ENCODE measurements around the gene POLR3B. TPM values are rescaled to one million over a fixed set of nuclear protein-coding genes. Genes with fewer than 3 reads are reported as not detected.
"Not testable (repeated sequence)": the region's sequence is repeated elsewhere in the genome, so short reads cannot be mapped to it uniquely, and the experiment has no call there.

POLR3B gene
- total RNA-seq, 1 experiment from 2014 or later: 12.9 TPM

DNA sequence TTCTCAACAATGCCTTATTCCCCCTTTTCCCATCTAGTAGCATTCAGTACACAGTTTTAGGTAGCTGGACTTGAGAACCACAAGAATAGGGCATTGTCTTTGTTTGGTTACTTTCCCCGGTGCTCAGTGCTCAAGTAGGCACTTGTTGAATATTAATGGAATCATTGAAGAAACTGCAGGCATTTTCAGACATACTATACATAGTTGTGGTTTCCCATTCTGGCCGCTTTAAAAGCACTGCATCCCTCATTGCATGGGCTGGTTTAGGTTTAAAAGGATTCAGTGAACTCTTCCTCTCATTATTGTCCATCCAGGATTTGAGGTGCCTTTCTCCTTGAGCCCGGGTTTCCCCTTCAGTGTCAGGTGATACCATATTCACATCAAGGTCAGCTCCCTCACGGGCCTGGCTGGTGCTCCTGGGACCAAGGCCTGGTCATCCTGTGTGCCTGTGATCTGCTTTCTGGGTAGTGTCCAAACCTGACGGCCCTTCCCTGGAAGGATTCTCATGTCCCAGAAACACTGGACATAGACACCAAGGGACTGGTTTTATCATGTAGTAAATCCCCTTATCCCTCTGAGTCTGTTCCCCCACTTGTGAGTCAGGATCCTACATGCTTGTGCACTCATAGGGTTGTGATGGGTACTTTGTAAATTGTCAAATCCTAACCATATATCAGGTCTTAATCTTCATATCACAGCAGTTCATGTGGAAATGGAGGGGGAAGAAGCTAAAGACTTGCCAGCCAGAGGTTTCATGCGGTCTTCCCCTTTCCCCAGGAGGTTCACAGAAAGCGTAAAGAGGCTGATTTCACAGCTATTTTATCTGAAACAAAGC lies 47.7 kb upstream of the POLR3B start:
- Histone ChIP-seq H3K36me3 (ENCODE audit: low read depth) (0 out of 2 replicates have a peak, but pooled peaks cover 4% of the 10 kb centered on the region), H3K4me1 (replicated peaks; ENCODE audit: insufficient read depth) (peaks cover 34% of the 10 kb centered on the region), H2AFZ (no peak overlapping the region), H3K9me3 (ENCODE audit: insufficient read depth, low read depth) (no peaks in the 10 kb centered on the region), H3K27ac (no peak overlapping the region), H3K79me2 (ENCODE audit: low read depth) (peaks cover 16% of the 10 kb centered on the region; the same call in 1 of the 2 replicates), H4K20me1 (ENCODE audit: insufficient read depth) (no peaks in the 10 kb centered on the region), H3F3A (ENCODE audit: insufficient read depth, low read depth) (peaks cover 17% of the 10 kb centered on the region; the same call in 1 of the 2 replicates), H3K9me2 (ENCODE audit: insufficient read depth) (no peaks in the 10 kb centered on the region), H3K27me3 (ENCODE audit: insufficient read depth, low read depth) (no peaks in the 10 kb centered on the region), H3K4me3 (no peak overlapping the region), H3K4me2 (no peak overlapping the region)
- POLR2A ChIA-PET (ENCODE audit: unreplicated experiment): interaction anchor here (0.5 kb wide), 1 partner anchor 168 kb away, joined by 3 read pairs; no protein-coding TSS in a partner anchor
- TF ChIP-seq EZH2 (IDR thresholded peaks at IDR 0.05; ENCODE audit: low read depth): no peak
- TF ChIP-seq, protein P1, sequence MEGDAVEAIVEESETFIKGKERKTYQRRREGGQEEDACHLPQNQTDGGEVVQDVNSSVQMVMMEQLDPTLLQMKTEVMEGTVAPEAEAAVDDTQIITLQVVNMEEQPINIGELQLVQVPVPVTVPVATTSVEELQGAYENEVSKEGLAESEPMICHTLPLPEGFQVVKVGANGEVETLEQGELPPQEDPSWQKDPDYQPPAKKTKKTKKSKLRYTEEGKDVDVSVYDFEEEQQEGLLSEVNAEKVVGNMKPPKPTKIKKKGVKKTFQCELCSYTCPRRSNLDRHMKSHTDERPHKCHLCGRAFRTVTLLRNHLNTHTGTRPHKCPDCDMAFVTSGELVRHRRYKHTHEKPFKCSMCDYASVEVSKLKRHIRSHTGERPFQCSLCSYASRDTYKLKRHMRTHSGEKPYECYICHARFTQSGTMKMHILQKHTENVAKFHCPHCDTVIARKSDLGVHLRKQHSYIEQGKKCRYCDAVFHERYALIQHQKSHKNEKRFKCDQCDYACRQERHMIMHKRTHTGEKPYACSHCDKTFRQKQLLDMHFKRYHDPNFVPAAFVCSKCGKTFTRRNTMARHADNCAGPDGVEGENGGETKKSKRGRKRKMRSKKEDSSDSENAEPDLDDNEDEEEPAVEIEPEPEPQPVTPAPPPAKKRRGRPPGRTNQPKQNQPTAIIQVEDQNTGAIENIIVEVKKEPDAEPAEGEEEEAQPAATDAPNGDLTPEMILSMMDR (conservative IDR thresholded peaks at IDR 0.05): no peak
- CTCF ChIA-PET: no interaction called here
- peak in 1 of 2 experiments; percentile 10 for DNase-seq
- intact Hi-C loops (cut with micrococcal nuclease; ENCODE audit: unreplicated experiment): loop anchor here (10.0 kb wide), 1 partner anchor 175 kb away; the partner anchor contains the start of gene NUAK1
- no TSS peak for BruUV-seq (replicated peaks)

DNA sequence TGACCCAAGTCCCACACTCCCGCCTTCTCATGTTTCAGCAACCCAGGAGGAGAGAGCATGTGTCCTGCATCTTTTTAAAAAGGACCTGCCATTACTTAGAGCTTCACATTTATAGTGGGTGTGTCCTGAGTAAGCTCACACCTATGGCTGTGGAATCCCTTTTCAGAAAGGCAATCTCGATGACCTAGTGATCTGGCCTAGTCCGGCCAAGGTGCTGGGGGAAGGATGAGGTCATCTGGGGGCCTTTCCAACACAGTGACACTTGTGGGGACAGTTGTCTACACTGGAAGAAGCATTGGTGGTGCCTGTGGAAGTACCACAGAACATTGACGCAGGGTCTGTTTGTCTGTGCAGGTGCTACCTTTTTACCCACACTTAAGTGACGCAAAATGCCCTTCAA lies 46.9 kb upstream of the POLR3B start:
- ChIA-PET CTCF (no interaction called here), POLR2A (ENCODE audit: unreplicated experiment) (no interaction called here)
- H3K79me2 ChIP-seq (ENCODE audit: low read depth): peaks cover 8% of the 10 kb centered on the region; the same call in 1 of the 2 replicates
- no TSS peak for BruUV-seq (replicated peaks)
- TF ChIP-seq EZH2 (IDR thresholded peaks at IDR 0.05; ENCODE audit: low read depth): no peak
- TF ChIP-seq, protein P1 (conservative IDR thresholded peaks at IDR 0.05): no peak
- peaks cover 9% of the 10 kb centered on the region; the same call in 1 of the 2 replicates for H3F3A ChIP-seq (ENCODE audit: insufficient read depth, low read depth)
- peaks cover 26% of the 10 kb centered on the region for H3K4me1 ChIP-seq (replicated peaks; ENCODE audit: insufficient read depth)
- H3K4me3 ChIP-seq: no peak overlapping the region
- no peak overlapping the region for H3K27ac ChIP-seq
- no peak overlapping the region for H2AFZ ChIP-seq
- H3K27me3 ChIP-seq (ENCODE audit: insufficient read depth, low read depth): no peaks in the 10 kb centered on the region
- H3K36me3 ChIP-seq (ENCODE audit: low read depth): 0 out of 2 replicates have a peak, but pooled peaks cover 4% of the 10 kb centered on the region
- H3K9me3 ChIP-seq (ENCODE audit: insufficient read depth, low read depth): no peaks in the 10 kb centered on the region
- no peaks in the 10 kb centered on the region for H4K20me1 ChIP-seq (ENCODE audit: insufficient read depth)
- H3K9me2 ChIP-seq (ENCODE audit: insufficient read depth): no peaks in the 10 kb centered on the region
- DNase-seq: no peak
- H3K4me2 ChIP-seq: no peak overlapping the region
- intact Hi-C loops (cut with micrococcal nuclease; ENCODE audit: unreplicated experiment): no loop called here

GRCh38 chr12:106311139-106311538 lies 46.4 kb upstream of the POLR3B start:
- BruUV-seq (replicated peaks): no TSS peak
- Histone ChIP-seq H2AFZ (no peak overlapping the region), H3K4me2 (no peak overlapping the region), H3K9me3 (ENCODE audit: insufficient read depth, low read depth) (no peaks in the 10 kb centered on the region), H3K79me2 (ENCODE audit: low read depth) (0 out of 2 replicates have a peak, but pooled peaks cover 5% of the 10 kb centered on the region), H3K9me2 (ENCODE audit: insufficient read depth) (no peaks in the 10 kb centered on the region), H3K4me3 (no peak overlapping the region), H3K36me3 (ENCODE audit: low read depth) (0 out of 2 replicates have a peak, but pooled peaks cover 4% of the 10 kb centered on the region), H3K27ac (no peak overlapping the region), H3K4me1 (replicated peaks; ENCODE audit: insufficient read depth) (peaks cover 21% of the 10 kb centered on the region), H3K27me3 (ENCODE audit: insufficient read depth, low read depth) (no peaks in the 10 kb centered on the region), H4K20me1 (ENCODE audit: insufficient read depth) (no peaks in the 10 kb centered on the region), H3F3A (ENCODE audit: insufficient read depth, low read depth) (peaks cover 9% of the 10 kb centered on the region; the same call in 1 of the 2 replicates)
- ChIA-PET CTCF (no interaction called here), POLR2A (ENCODE audit: unreplicated experiment) (no interaction called here)
- intact Hi-C loops (cut with micrococcal nuclease; ENCODE audit: unreplicated experiment): no loop called here
- TF ChIP-seq EZH2 (IDR thresholded peaks at IDR 0.05; ENCODE audit: low read depth): no peak
- TF ChIP-seq, protein P1 (conservative IDR thresholded peaks at IDR 0.05): no peak
- no peak for DNase-seq

DNA sequence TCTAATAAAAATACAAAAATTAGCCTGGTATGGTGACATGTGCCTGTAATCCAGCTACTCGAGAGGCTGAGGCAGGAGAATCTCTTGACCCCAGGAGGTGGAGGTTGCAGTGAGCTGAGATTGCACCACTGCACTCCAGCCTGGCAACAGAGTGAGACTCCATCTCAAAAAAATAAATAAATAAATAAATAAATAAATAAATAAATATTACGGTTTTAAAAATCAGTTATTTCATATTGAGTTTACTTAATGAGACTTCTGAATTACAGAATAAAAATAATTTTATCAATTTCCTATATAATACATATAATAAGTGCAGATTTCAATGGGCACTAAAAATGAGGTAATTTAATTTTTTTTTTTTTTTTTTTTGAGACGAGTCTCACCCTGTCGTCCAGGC lies 44.1 kb upstream of the POLR3B start:
- DNase-seq; H3K4me1 ChIP-seq (replicated peaks; ENCODE audit: insufficient read depth); H3K9me3 ChIP-seq (ENCODE audit: insufficient read depth, low read depth); H3K79me2 ChIP-seq (ENCODE audit: low read depth); H3K4me3 ChIP-seq; H4K20me1 ChIP-seq (ENCODE audit: insufficient read depth); intact Hi-C loops (cut with micrococcal nuclease; ENCODE audit: unreplicated experiment); H2AFZ ChIP-seq; H3F3A ChIP-seq (ENCODE audit: insufficient read depth, low read depth); H3K27ac ChIP-seq; H3K27me3 ChIP-seq (ENCODE audit: insufficient read depth, low read depth); CTCF ChIA-PET; BruUV-seq (replicated peaks); H3K9me2 ChIP-seq (ENCODE audit: insufficient read depth); H3K4me2 ChIP-seq; POLR2A ChIA-PET (ENCODE audit: unreplicated experiment): not testable (repeated sequence)
- peaks cover 17% of the 10 kb centered on the region; the same call in 1 of the 2 replicates for H3K36me3 ChIP-seq (ENCODE audit: low read depth)
